ENCODE results near the gene PTPRK. TPM values are rescaled to one million over a fixed set of nuclear protein-coding genes. Genes with fewer than 3 reads are reported as not detected.

PTPRK gene
- total and polyA plus RNA-seq, 9 of the 15 experiments (the other 6 are each of a cell fraction or from before 2014, with no cell fraction given), result 0.04 to 0.51 TPM; not detected in 7

DNA sequence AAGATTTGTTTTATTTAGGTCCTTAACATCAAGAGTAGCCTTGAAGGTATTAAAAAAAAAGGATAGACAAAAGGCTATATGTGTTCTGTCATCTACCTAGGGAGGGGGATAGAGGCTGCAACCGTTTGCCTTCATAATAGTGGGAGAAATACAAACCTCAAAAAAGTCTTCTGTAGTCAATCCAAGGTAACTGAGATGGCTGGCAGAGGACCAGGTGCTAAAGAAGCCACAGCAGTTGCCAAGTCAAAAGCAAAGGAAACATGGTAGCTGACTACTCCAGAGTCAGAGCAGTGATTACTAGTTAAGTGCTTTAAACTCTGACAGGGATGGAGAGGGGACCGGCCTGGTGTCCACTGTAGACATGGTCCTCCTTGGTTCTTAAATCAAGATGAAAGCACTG is 249.4 kb downstream of the PTPRK start:
- in situ Hi-C loops (cut with MboI), result no loop called here
- Histone ChIP-seq H4K20me1 (replicated peaks; ENCODE audit: control insufficient read depth, insufficient read depth, low read length) (no peaks in the 10 kb centered on the region), H3K79me2 (ENCODE audit: control insufficient read depth, insufficient read depth, low read length) (no peaks in the 10 kb centered on the region), H3K4me3 (no peak overlapping the region), H3K9me1 (ENCODE audit: control insufficient read depth, insufficient read depth, low read length) (no peaks in the 10 kb centered on the region), H3K27ac (ENCODE audit: extremely low read depth, low read depth, low read length) (no peak overlapping the region), H3K9me3 (replicated peaks; ENCODE audit: control insufficient read depth, insufficient read depth, low read depth, low read length) (0 out of 2 replicates have a peak, but pooled peaks cover 2% of the 10 kb centered on the region), H3K36me3 (ENCODE audit: control insufficient read depth, insufficient read depth, low read length) (no peaks in the 10 kb centered on the region), H2AFZ (ENCODE audit: low read depth, low read length) (no peak overlapping the region), H3K4me1 (replicated peaks in 1 of 2; ENCODE audit: control insufficient read depth in 2 of 2, insufficient read depth in 2 of 2, low read length in 2 of 2) (no peaks in the 10 kb centered on the region), H3K27me3 (ENCODE audit: control insufficient read depth in 2 of 2, insufficient read depth in 2 of 2, low read length in 2 of 2) (no peaks in the 10 kb centered on the region), H3K4me2 (ENCODE audit: insufficient read depth, low read length) (no peak overlapping the region), H3K9ac (ENCODE audit: insufficient read depth in 1 of 2, low read depth in 2 of 2, low read length in 2 of 2) (no peak overlapping the region)
- BruUV-seq (replicated peaks), result no TSS peak
- DNase-seq (ENCODE audit: extremely low read depth in 1 of 4, low spot score in 3 of 4), result no peak
- no peak for FAIRE-seq
- 0% methylated on average over 2 of the region's 2 CpGs for WGBS (ENCODE audit: insufficient coverage, low coverage, missing lambda C conversion rate)
- no peak for ATAC-seq
- intact Hi-C loops (cut with micrococcal nuclease), result no loop called here
- POLR2A ChIA-PET, result no interaction called here
- CTCF ChIA-PET (ENCODE audit: low intra/inter-chr PET ratio), result no interaction called here
- TF ChIP-seq MEIS2 (IDR thresholded peaks at IDR 0.05; ENCODE audit: partially characterized antibody) (no peak), RERE (CRISPR knock-in tag; IDR thresholded peaks at IDR 0.05; ENCODE audit: borderline replicate concordance) (no peak), BRD9 (IDR thresholded peaks at IDR 0.05; ENCODE audit: low read depth, partially characterized antibody) (no peak), CTCF (IDR thresholded peaks at IDR 0.05 in 2 of 3, conservative IDR thresholded peaks at IDR 0.05 in 1 of 3; ENCODE audit: insufficient read depth in 2 of 3, low read depth in 1 of 3, low read length in 3 of 3) (no peak), DNMT1 (IDR thresholded peaks at IDR 0.05) (no peak), RBM34 (IDR thresholded peaks at IDR 0.05; ENCODE audit: borderline replicate concordance, insufficient read depth, low read length) (no peak), MTA1 (IDR thresholded peaks at IDR 0.05; ENCODE audit: borderline replicate concordance) (no peak), CTBP1 (IDR thresholded peaks at IDR 0.05; ENCODE audit: borderline replicate concordance) (no peak), HNRNPK (IDR thresholded peaks at IDR 0.05; ENCODE audit: low read depth, low read length, poor library complexity, severe bottlenecking) (no peak), HINFP (tag; conservative IDR thresholded peaks at IDR 0.05; ENCODE audit: low read depth) (no peak), FOXM1 (IDR thresholded peaks at IDR 0.05; ENCODE audit: low read depth) (no peak), FOXM1 (CRISPR knock-in tag; IDR thresholded peaks at IDR 0.05; ENCODE audit: low read depth) (no peak), ZNF165 (CRISPR knock-in tag; IDR thresholded peaks at IDR 0.05; ENCODE audit: borderline replicate concordance) (no peak)

All from K562 (cell line).